ENCODE results near the gene TMPRSS13.
"Not testable (repeated sequence)": the region's sequence is repeated elsewhere in the genome, so short reads cannot be mapped to it uniquely, and the experiment has no call there.

Gene TMPRSS13

GRCh38 chr11:117929142-117929915 lies at the start of gene TMPRSS13:
Gene TMPRSS13, minus strand, starts transcription at chr11:117929402. Its CDS starts 95 bp downstream, at chr11:117929307.
- DNase-seq (ENCODE audit: insufficient read length, low spot score) (no peak), FAIRE-seq (no peak)
- no peak for TF ChIP-seq CTCF (IDR thresholded peaks at IDR 0.05; ENCODE audit: insufficient read depth, missing control alignments)

GRCh38 chr11:117978991-117979390 lies 49.8 kb upstream of the TMPRSS13 start:
- no peak for TF ChIP-seq CTCF (IDR thresholded peaks at IDR 0.05; ENCODE audit: insufficient read depth, missing control alignments)
- DNase-seq (ENCODE audit: insufficient read length, low spot score) (no peak), FAIRE-seq (no peak)

- not testable (repeated sequence) for FAIRE-seq; DNase-seq (ENCODE audit: insufficient read length, low spot score)
Observed at GRCh38 chr11:117978291-117978910, 49.2 kb upstream of the TMPRSS13 start.

- FAIRE-seq; DNase-seq (ENCODE audit: insufficient read length, low spot score): not testable (repeated sequence)
Observed at GRCh38 chr11:117977612-117978264, 48.5 kb upstream of the TMPRSS13 start.

GRCh38 chr11:117977029-117977428 lies 47.8 kb upstream of the TMPRSS13 start:
- no peak for TF ChIP-seq CTCF (IDR thresholded peaks at IDR 0.05; ENCODE audit: insufficient read depth, missing control alignments)
- FAIRE-seq (no peak), DNase-seq (ENCODE audit: insufficient read length, low spot score) (no peak)

- DNase-seq (ENCODE audit: insufficient read length, low spot score) (no peak), FAIRE-seq (no peak)
- TF ChIP-seq CTCF (IDR thresholded peaks at IDR 0.05; ENCODE audit: insufficient read depth, missing control alignments) = no peak
Observed at GRCh38 chr11:117976445-117976844, 47.2 kb upstream of the TMPRSS13 start.

- TF ChIP-seq CTCF (IDR thresholded peaks at IDR 0.05; ENCODE audit: insufficient read depth, missing control alignments) = no peak
- FAIRE-seq (no peak), DNase-seq (ENCODE audit: insufficient read length, low spot score) (no peak)
Observed at GRCh38 chr11:117973503-117973860, 44.3 kb upstream of the TMPRSS13 start.

Measured in D721Med (cell line).